Fibroblast of lung (primary cell): Measurements from ENCODE around the gene FHOD3.

ENCODE experiments used
- CTCF ChIP-seq, 2 donors: IDR thresholded peaks in 1 of 2; conservative IDR thresholded peaks in 1 of 2; 1 replicate in 1 of 2; 2 replicates in 1 of 2; pipeline ENCODE4 v1.5.1; 2011 to 2012; ENCODE audit warnings: low read length in 2 of 2, control low read depth in 1 of 2, inconsistent platforms in 1 of 2, low read depth in 1 of 2, mild to moderate bottlenecking in 1 of 2
- EZH2 ChIP-seq: IDR thresholded peaks from 2 replicates; pipeline ENCODE4 v1.5.1; 2012; ENCODE audit warnings: low read length, control low read depth, mild to moderate bottlenecking; ENCODE audit errors: missing control alignments

DNA sequence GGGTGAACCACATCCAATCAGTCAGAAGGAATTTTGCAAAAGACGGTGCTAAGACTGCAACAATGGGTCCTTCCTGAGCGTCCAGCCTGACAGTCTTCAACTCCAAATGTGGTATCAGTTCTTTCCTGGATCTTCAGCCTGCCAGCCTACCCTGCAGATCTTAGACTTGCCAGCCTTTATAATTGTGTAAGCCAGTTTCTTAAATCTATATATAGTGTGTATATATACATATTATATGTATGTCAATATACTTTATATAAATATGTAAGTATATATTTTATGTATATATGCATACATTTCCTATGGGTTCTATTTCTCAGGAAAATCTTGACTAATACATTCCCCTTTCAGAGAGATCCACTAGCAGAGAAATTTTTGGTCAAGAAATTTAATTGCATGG is 245.5 kb downstream of the FHOD3 start:
- TF ChIP-seq CTCF (conservative IDR thresholded peaks at IDR 0.05 in 1 of 2, IDR thresholded peaks at IDR 0.05 in 1 of 2; ENCODE audit: low read depth in 1 of 2, low read length in 2 of 2) (no peak), EZH2 (no peak)
